Activated naive CD8-positive, alpha-beta T cell treated with anti-CD3 and anti-CD28 coated beads for 36 hours (primary cell): ENCODE results near the gene GPN2. TPM values are rescaled to one million over a fixed set of nuclear protein-coding genes. Genes with fewer than 3 reads are reported as not detected.
"Not testable (repeated sequence)": the region's sequence is repeated elsewhere in the genome, so short reads cannot be mapped to it uniquely, and the experiment has no call there.

Experiments
- DNase-seq: peaks from one replicate; pipeline ENCODE4 v3.0.0; 2021
- H3K27ac Mint-ChIP-seq: one replicate; pipeline ENCODE4 v1.8.0; 2022; ENCODE audit warnings: mild to moderate bottlenecking, moderate library complexity, mixed read lengths
- H3K27me3 Mint-ChIP-seq: one replicate; pipeline ENCODE4 v1.8.0; 2022; ENCODE audit warnings: mild to moderate bottlenecking, mixed read lengths
- H3K36me3 Mint-ChIP-seq: one replicate; pipeline ENCODE4 v1.8.0; 2021; ENCODE audit warnings: mild to moderate bottlenecking, mixed read lengths
- H3K4me1 Mint-ChIP-seq: one replicate; pipeline ENCODE4 v1.8.0; 2021; ENCODE audit warnings: mixed read lengths
- H3K4me3 Mint-ChIP-seq: one replicate; pipeline ENCODE4 v1.8.0; 2022; ENCODE audit warnings: mild to moderate bottlenecking, moderate library complexity, mixed read lengths
- H3K9me3 Mint-ChIP-seq: one replicate; pipeline ENCODE4 v1.8.0; 2022; ENCODE audit warnings: mixed read lengths
- total RNA-seq, 2 experiments: library from RNA; stranded (reverse); gene quantifications; one replicate each; pipeline ENCODE4 v1.2.3, GENCODE V29; 2021

Gene GPN2
- total RNA-seq, 2 experiments from 2014 or later: 64.1 to 65.0 TPM

DNA sequence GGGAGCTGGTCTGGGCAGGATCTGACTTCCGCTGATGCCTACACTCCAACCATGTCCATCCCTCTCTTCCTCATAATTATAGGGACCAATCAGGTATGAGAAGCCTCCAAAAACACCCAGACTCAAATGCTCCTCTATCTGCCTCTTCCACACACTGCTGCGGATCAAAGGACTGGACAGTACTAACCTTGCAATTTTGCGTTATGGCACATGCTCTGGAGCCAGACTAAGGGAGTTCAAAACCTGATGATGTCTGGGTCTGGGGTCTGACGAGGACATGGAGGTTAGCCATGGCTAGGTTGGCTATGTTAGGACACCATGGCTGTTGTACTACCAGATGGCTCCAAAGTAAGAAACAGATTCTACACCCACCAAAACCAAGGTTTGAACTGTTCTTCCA lies 10.3 kb downstream of the GPN2 start:
- no peaks in the 10 kb centered on the region for H3K27me3 Mint-ChIP-seq

DNA sequence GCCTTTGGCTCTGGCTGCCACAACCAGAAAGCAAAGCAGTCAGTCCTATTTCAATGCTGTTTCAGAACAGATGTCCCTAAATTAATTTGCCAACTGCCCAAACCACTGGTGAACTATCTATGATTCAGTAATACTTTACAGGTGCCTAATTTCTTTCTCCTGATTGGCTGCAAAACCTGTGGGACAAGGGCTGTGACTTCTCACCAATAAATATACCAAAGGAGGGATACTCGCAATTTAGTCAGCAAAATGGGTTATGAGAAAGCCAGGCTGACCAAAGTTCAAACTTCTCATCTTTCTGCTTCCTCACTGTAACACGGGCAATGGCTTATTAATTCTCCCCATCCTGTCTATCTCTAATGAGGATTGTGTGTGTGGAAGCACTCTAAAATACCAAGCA lies 12.8 kb downstream of the GPN2 start:
- Mint-ChIP-seq H3K27ac (no peak overlapping the region), H3K4me1 (no peaks in the 10 kb centered on the region), H3K9me3 (no peaks in the 10 kb centered on the region), H3K27me3 (no peaks in the 10 kb centered on the region), H3K36me3 (peaks cover 7% of the 10 kb centered on the region), H3K4me3 (no peak overlapping the region)
- DNase-seq: no peak

More for the DNA sequence above, 10.3 kb downstream of the GPN2 start:
- DNase-seq: no peak
- Mint-ChIP-seq H3K4me1 (no peaks in the 10 kb centered on the region), H3K4me3 (no peak overlapping the region), H3K9me3 (no peaks in the 10 kb centered on the region), H3K27ac (no peak overlapping the region), H3K36me3 (peaks cover 27% of the 10 kb centered on the region)

DNA sequence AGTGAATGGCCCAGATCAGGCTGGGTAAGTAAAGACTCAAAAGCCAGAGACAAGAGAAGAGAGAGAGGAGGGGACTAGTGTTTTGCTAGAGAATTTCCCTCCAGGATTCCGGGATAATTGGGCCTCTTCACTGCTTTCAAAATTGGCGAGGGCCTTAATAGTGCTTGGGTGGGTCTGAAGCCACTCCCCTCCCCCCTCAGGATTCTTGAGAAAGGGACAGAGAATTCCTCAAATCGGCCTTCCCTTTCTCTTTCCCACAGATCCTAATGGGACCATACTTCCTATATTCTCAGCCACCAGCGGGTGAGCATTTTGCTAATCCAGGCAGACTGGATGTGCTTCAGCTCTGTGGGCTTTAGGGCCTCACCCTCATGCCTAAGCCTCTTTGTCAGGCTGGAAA lies 15.2 kb downstream of the GPN2 start:
- H3K27me3 Mint-ChIP-seq: no peaks in the 10 kb centered on the region
- no peaks in the 10 kb centered on the region for H3K9me3 Mint-ChIP-seq
- no peak for DNase-seq
- H3K27ac Mint-ChIP-seq: no peak overlapping the region
- H3K4me1 Mint-ChIP-seq: no peaks in the 10 kb centered on the region
- no peak overlapping the region for H3K4me3 Mint-ChIP-seq
- H3K36me3 Mint-ChIP-seq: peaks cover 5% of the 10 kb centered on the region

DNA sequence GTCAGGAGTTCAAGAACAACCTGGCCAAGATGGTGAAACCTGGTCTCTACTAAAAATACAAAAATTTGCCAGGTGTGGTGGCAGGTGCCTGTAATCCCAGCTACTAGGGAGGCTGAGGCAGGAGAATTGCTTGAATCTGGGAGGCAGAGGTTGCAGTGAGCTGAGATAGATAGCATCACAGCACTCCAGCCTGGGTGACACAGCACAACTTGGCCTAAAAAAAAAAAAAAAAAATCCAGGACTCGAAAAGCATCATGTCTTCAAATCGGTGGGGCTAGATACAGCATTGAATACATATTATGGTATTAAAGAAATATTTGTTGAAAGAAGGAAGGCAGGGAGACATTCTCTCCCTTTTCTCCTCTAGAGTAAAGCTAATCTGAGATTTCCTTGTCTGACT lies 17.0 kb downstream of the GPN2 start:
- not testable (repeated sequence) for H3K27ac Mint-ChIP-seq, H3K9me3 Mint-ChIP-seq, H3K4me1 Mint-ChIP-seq, H3K4me3 Mint-ChIP-seq, DNase-seq, H3K36me3 Mint-ChIP-seq, H3K27me3 Mint-ChIP-seq

- H3K27me3 Mint-ChIP-seq: no peaks in the 10 kb centered on the region
- H3K27ac Mint-ChIP-seq: peak overlapping the region; percentile 92
- H3K4me3 Mint-ChIP-seq: peak overlapping the region; percentile 92
- peaks cover 21% of the 10 kb centered on the region for H3K4me1 Mint-ChIP-seq
- no peaks in the 10 kb centered on the region for H3K9me3 Mint-ChIP-seq
- DNase-seq: peak; percentile 99
- no peaks in the 10 kb centered on the region for H3K36me3 Mint-ChIP-seq
Measured at GRCh38 chr1:26864610-26865480, 25.2 kb downstream of the GPN2 start.

DNA sequence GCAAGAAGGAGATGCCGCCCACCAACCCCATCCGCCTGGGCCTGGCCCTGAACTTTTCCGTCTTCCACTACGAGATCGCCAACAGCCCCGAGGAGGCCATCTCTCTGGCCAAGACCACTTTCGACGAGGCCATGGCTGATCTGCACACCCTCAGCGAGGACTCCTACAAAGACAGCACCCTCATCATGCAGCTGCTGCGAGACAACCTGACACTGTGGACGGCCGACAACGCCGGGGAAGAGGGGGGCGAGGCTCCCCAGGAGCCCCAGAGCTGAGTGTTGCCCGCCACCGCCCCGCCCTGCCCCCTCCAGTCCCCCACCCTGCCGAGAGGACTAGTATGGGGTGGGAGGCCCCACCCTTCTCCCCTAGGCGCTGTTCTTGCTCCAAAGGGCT lies 26.4 kb downstream of the GPN2 start:
- H3K27ac Mint-ChIP-seq: no peak overlapping the region
- H3K9me3 Mint-ChIP-seq: no peaks in the 10 kb centered on the region

GRCh38 chr1:26862781-26863684 lies 27.1 kb downstream of the GPN2 start, which contains the start of gene SFN:
Gene SFN, plus strand, starts transcription at chr1:26863149. Its CDS starts 64 bp downstream, at chr1:26863213.
- peaks cover 21% of the 10 kb centered on the region for H3K4me1 Mint-ChIP-seq
- no peak within 1 kb of the TSS for H3K27ac Mint-ChIP-seq
- no peaks in the 10 kb centered on the region for H3K9me3 Mint-ChIP-seq
- DNase-seq: peak; percentile 61
- no peaks in the 10 kb centered on the region for H3K27me3 Mint-ChIP-seq
- H3K36me3 Mint-ChIP-seq: no peaks in the 10 kb centered on the region
- H3K4me3 Mint-ChIP-seq: peak within 1 kb of the TSS; percentile 92

More for the DNA sequence above, 26.4 kb downstream of the GPN2 start:
- Mint-ChIP-seq H3K36me3 (no peaks in the 10 kb centered on the region), H3K4me1 (peaks cover 21% of the 10 kb centered on the region), H3K27me3 (no peaks in the 10 kb centered on the region), H3K4me3 (peak overlapping the region; percentile 92)
- no peak for DNase-seq

DNA sequence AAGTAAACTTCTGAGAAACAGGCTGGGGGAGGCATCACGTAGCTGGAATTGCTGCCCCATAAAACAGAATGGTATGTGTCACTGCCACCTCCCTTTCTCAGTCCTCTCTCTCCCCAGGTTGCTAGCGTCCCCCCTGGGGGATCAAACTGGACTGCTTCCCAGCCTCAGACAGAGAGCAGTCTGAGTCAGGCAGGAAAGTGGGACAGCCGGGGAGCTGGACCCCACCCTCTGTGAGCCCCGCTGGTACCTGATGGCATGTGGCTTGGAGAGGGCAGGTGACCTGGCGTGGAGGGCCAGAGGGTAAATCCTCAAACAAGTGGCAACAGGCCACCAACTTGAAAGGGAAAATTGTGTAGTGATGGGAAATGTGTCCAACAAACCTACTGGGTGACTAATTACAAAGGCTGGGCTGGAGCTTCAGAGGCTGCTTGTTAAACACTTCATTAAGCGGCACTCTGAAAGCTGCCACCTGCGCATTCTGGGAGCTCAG lies 28.1 kb downstream of the GPN2 start:
- peaks cover 21% of the 10 kb centered on the region for H3K4me1 Mint-ChIP-seq
- no peaks in the 10 kb centered on the region for H3K36me3 Mint-ChIP-seq
- H3K27me3 Mint-ChIP-seq: no peaks in the 10 kb centered on the region
- no peaks in the 10 kb centered on the region for H3K9me3 Mint-ChIP-seq
- H3K4me3 Mint-ChIP-seq: no peak overlapping the region
- no peak for DNase-seq
- H3K27ac Mint-ChIP-seq: no peak overlapping the region

DNA sequence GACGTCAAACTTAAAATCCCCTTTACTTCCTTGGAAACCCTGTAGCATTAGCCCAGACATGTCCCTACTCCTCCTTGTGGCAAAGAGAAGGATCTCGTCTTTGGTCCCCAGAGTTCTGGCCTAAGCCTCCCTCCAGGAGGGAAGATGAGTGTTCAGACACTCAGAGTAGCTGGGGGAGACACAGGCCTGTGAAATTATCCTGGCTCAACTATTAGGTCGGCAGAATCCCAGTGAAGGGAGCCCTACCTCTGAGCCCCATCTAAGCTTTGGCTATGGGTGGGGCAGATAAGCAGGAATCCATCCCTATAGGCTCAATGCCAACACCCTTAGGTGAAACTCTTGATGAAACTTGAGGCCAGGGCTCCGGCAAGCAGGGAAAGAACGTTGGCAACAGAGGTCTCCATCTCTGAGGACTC lies 28.8 kb downstream of the GPN2 start:
- Mint-ChIP-seq H3K27me3 (no peaks in the 10 kb centered on the region), H3K36me3 (no peaks in the 10 kb centered on the region), H3K4me1 (peaks cover 21% of the 10 kb centered on the region), H3K27ac (no peak overlapping the region), H3K4me3 (no peak overlapping the region), H3K9me3 (no peaks in the 10 kb centered on the region)
- no peak for DNase-seq

- Mint-ChIP-seq H3K36me3 (no peaks in the 10 kb centered on the region), H3K4me1 (peaks cover 13% of the 10 kb centered on the region), H3K9me3 (no peaks in the 10 kb centered on the region), H3K4me3 (no peak overlapping the region), H3K27ac (no peak overlapping the region), H3K27me3 (no peaks in the 10 kb centered on the region)
- no peak for DNase-seq
Measured at GRCh38 chr1:26858891-26859640, 31.0 kb downstream of the GPN2 start.

GRCh38 chr1:26858160-26858559 lies 31.9 kb downstream of the GPN2 start:
- H3K4me1 Mint-ChIP-seq: peaks cover 7% of the 10 kb centered on the region
- no peaks in the 10 kb centered on the region for H3K9me3 Mint-ChIP-seq
- no peak overlapping the region for H3K27ac Mint-ChIP-seq
- DNase-seq: no peak
- H3K4me3 Mint-ChIP-seq: no peak overlapping the region
- H3K27me3 Mint-ChIP-seq: no peaks in the 10 kb centered on the region
- peaks cover 4% of the 10 kb centered on the region for H3K36me3 Mint-ChIP-seq

DNA sequence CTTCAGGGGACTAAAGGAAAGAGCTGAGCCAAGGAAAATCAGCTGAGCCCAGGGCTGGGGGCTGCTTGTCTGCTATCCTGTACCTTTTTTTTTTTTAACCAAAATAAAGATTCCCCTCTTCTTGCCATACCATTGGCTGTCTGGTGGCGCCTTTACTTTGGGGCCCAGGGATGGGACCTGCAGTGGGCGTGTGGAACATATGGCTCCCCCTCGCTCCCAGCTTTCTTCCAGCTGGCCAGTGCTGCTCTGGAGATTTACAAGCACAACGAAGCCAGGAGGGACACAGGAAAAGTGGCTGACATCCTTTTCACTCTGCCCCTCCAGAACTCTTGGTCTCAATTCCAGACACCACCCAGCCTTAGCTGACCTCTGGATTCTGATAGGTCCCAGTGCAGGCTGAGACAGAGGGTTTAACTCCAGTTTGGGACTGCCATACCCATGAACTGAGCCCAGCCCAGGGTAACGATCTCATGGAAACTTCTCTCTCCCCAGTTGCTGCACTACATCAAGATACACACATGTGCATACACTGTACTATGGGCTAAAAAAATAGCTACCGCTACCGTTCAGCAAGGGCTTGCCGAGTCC lies 32.5 kb downstream of the GPN2 start:
- H3K36me3 Mint-ChIP-seq: peaks cover 9% of the 10 kb centered on the region
- no peak for DNase-seq
- H3K4me1 Mint-ChIP-seq: peaks cover 5% of the 10 kb centered on the region
- no peaks in the 10 kb centered on the region for H3K9me3 Mint-ChIP-seq
- no peak overlapping the region for H3K4me3 Mint-ChIP-seq
- H3K27me3 Mint-ChIP-seq: no peaks in the 10 kb centered on the region
- no peak overlapping the region for H3K27ac Mint-ChIP-seq

GRCh38 chr1:26856604-26857469 lies 33.2 kb downstream of the GPN2 start:
- Mint-ChIP-seq H3K36me3 (peaks cover 9% of the 10 kb centered on the region), H3K27me3 (no peaks in the 10 kb centered on the region), H3K27ac (no peak overlapping the region), H3K9me3 (no peaks in the 10 kb centered on the region), H3K4me1 (peaks cover 2% of the 10 kb centered on the region), H3K4me3 (no peak overlapping the region)
- no peak for DNase-seq
